Naive thymus-derived CD4-positive, alpha-beta T cell (primary cell): ENCODE measurements around the gene TSHZ2. TPM values are rescaled to one million over a fixed set of nuclear protein-coding genes. Genes with fewer than 3 reads are reported as not detected.
A peak's percentile ranks its signal among the peaks of the same experiment; 100 is the strongest.

Experiments used
- ATAC-seq: fragments of 150-1000 bp; cut with Tn5 transposase; 2 replicates; pipeline ENCODE4 v1.10.0; 2021; ENCODE audit warnings: mild to moderate bottlenecking, moderate library complexity
- CTCF ChIA-PET: fragments of 350-600 bp; sonication (Branson Sonifier 250); formaldehyde crosslinking; loops from one replicate; lab custom pipeline; 2021; ENCODE audit warnings: antibody characterized with exemption; lab: Charles Lee
- POLR2A ChIA-PET: fragments of 350-600 bp; sonication (Branson Sonifier 250); formaldehyde crosslinking; loops from one replicate; lab custom pipeline; 2021; ENCODE audit warnings: antibody characterized with exemption, inconsistent platforms; lab: Charles Lee
- DNase-seq, 9 donors: peaks; one replicate each; pipeline versions ENCODE4 v3.0.0 to v3.0.0-alpha.2; 2020 to 2022; ENCODE audit warnings: mixed read lengths in 1 of 9
- H3K27ac ChIP-seq: one replicate; pipeline ENCODE4 v1.7.0; 2013; ENCODE audit warnings: mild to moderate bottlenecking, low read depth, low read length, moderate library complexity
- H3K27me3 ChIP-seq, 2 donors: one replicate each; pipeline ENCODE4 v1.7.0; 2013; ENCODE audit warnings: low read length in 2 of 2, mild to moderate bottlenecking in 2 of 2, moderate library complexity in 2 of 2; ENCODE audit not compliant: control insufficient read depth in 2 of 2, insufficient read depth in 2 of 2
- H3K36me3 ChIP-seq, 3 experiments: 1 replicate in 2 of 3; 2 replicates in 1 of 3; pipeline ENCODE4 v1.7.0; 2013; ENCODE audit warnings: low read length in 3 of 3, mild to moderate bottlenecking in 3 of 3, moderate library complexity in 1 of 3; ENCODE audit not compliant: insufficient read depth in 3 of 3, control insufficient read depth in 2 of 3
- H3K4me1 ChIP-seq, 2 donors: one replicate each; pipeline ENCODE4 v1.7.0; 2013; ENCODE audit warnings: low read length in 2 of 2, mild to moderate bottlenecking in 2 of 2, moderate library complexity in 1 of 2; ENCODE audit not compliant: control insufficient read depth in 2 of 2, insufficient read depth in 2 of 2
- H3K4me3 ChIP-seq: 2 replicates; pipeline ENCODE4 v1.7.0; 2013; ENCODE audit warnings: mild to moderate bottlenecking, low read length
- H3K9me3 ChIP-seq, 3 experiments: 1 replicate in 2 of 3; 2 replicates in 1 of 3; pipeline ENCODE4 v1.7.0; 2013; ENCODE audit warnings: low read length in 3 of 3; ENCODE audit not compliant: control insufficient read depth in 2 of 3
- H3K27ac Mint-ChIP-seq, 9 donors: one replicate each; pipeline ENCODE4 v1.8.0; 2020 to 2022; ENCODE audit warnings: mixed read lengths in 9 of 9, mild to moderate bottlenecking in 8 of 9, moderate library complexity in 5 of 9, inconsistent platforms in 2 of 9
- H3K27me3 Mint-ChIP-seq, 5 donors: one replicate each; pipeline ENCODE4 v1.8.0; 2021 to 2022; ENCODE audit warnings: mixed read lengths in 5 of 5, mild to moderate bottlenecking in 1 of 5
- H3K36me3 Mint-ChIP-seq, 5 donors: one replicate each; pipeline ENCODE4 v1.8.0; 2020 to 2022; ENCODE audit warnings: mixed read lengths in 5 of 5, mild to moderate bottlenecking in 3 of 5, inconsistent platforms in 1 of 5
- H3K4me1 Mint-ChIP-seq, 7 donors: one replicate each; pipeline ENCODE4 v1.8.0; 2020 to 2022; ENCODE audit warnings: mixed read lengths in 7 of 7, mild to moderate bottlenecking in 3 of 7, inconsistent platforms in 1 of 7
- H3K4me3 Mint-ChIP-seq, 10 donors: one replicate each; pipeline ENCODE4 v1.8.0; 2020 to 2022; ENCODE audit warnings: mild to moderate bottlenecking in 10 of 10, mixed read lengths in 10 of 10, moderate library complexity in 6 of 10, inconsistent platforms in 2 of 10
- H3K9me3 Mint-ChIP-seq, 11 donors: one replicate each; pipeline ENCODE4 v1.8.0; 2020 to 2022; ENCODE audit warnings: mixed read lengths in 11 of 11, mild to moderate bottlenecking in 4 of 11, inconsistent platforms in 1 of 11, moderate library complexity in 1 of 11
- intact Hi-C, 2 donors: fragments of 100-400 bp; cut with micrococcal nuclease; formaldehyde crosslinking; loops; one replicate each; pipeline ENCODE4 v1.15.1; 2023
- polyA plus RNA-seq, 2 donors: library from polyadenylated mRNA; unstranded; fragments of 300-500 nt; fragmentation: Illumina TruSeq; gene quantifications; one replicate each; pipeline ENCODE4 v1.2.3, GENCODE V29; 2021
- total RNA-seq, 6 experiments: library from RNA in 5 of 6; stranded (reverse) in 5 of 6; gene quantifications; 1 replicate in 5 of 6; 2 replicates in 1 of 6; pipeline ENCODE4 v1.2.3 and lab custom pipeline; 2021 to 2026

The TSHZ2 gene
- total and polyA plus RNA-seq, 7 experiments from 2014 or later = 6.0 to 84.5 (median 42.5) TPM

DNA sequence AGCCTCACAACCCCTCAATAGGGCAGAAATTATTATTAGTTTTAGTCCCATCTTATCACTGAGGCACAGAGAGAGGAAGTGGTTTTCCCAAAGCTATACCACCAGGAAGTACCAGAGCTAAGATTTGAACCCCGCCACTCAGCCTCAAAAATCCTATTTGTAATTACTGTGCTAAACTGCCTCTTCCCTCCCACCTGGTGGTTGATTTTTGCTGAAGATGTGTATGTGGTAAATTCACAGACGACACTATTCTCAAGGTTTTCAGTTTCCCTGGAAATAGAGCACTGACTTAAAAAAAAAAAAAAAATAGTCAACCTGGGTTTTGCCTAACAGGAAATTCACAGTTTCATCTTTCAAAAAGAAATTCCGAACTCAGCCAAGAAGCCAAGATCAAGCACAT is 57.9 kb downstream of the TSHZ2 start:
- CTCF ChIA-PET = interaction anchor here (0.6 to 2.0 kb wide), 8 partner anchors 26 to 718 kb away, joined by 3 to 14 read pairs (median 4); no protein-coding TSS in a partner anchor
- H3K4me3 Mint-ChIP-seq = peak overlapping the region in 8 of 10 donors; percentile 3 to 56 (median 36)
- DNase-seq (peak in 6 of 9 donors; percentile 9 to 50 (median 34)), ATAC-seq (peak; percentile 27)
- peaks cover 0 to 3% (median 0%) of the 10 kb centered on the region in 11 donors for H3K9me3 Mint-ChIP-seq
- Histone ChIP-seq H3K27me3 (no peaks in the 10 kb centered on the region), H3K4me3 (no peak overlapping the region), H3K27ac (no peak overlapping the region), H3K9me3 (no peaks in the 10 kb centered on the region), H3K36me3 (no peaks in the 10 kb centered on the region), H3K4me1 (peaks cover 0 to 13% of the 10 kb centered on the region in 2 donors)
- peaks cover 27 to 76% (median 57%) of the 10 kb centered on the region in 7 donors for H3K4me1 Mint-ChIP-seq
- peaks cover 0 to 17% (median 8%) of the 10 kb centered on the region in 5 donors for H3K36me3 Mint-ChIP-seq
- intact Hi-C loops = loop anchor here in 1 of 2 donors (1.0 to 5.0 kb wide), 5 partner anchors 57 to 787 kb away; partner anchors contain the start of gene TSHZ2
- H3K27ac Mint-ChIP-seq = peak overlapping the region; percentile 14 to 93 (median 56)
- POLR2A ChIA-PET = interaction anchor here (0.6 to 1.5 kb wide), 5 partner anchors 26 to 658 kb away, joined by 3 to 5 read pairs (median 4); no protein-coding TSS in a partner anchor
- H3K27me3 Mint-ChIP-seq = peaks cover 0 to 7% (median 0%) of the 10 kb centered on the region in 5 donors

- Histone ChIP-seq H3K4me1 (peaks cover 0 to 19% of the 10 kb centered on the region in 2 donors), H3K36me3 (no peaks in the 10 kb centered on the region), H3K27me3 (no peaks in the 10 kb centered on the region), H3K4me3 (no peak overlapping the region), H3K27ac (no peak overlapping the region), H3K9me3 (no peaks in the 10 kb centered on the region)
- DNase-seq (no peak), ATAC-seq (no peak)
- Mint-ChIP-seq H3K4me3 (no peak overlapping the region), H3K4me1 (peaks cover 25 to 75% (median 55%) of the 10 kb centered on the region in 7 donors), H3K27me3 (peaks cover 0 to 7% (median 0%) of the 10 kb centered on the region in 5 donors), H3K9me3 (peaks cover 0 to 3% (median 0%) of the 10 kb centered on the region in 11 donors), H3K27ac (peak overlapping the region in 3 of 9 donors; percentile 11 to 86 (median 45)), H3K36me3 (peaks cover 0 to 17% (median 8%) of the 10 kb centered on the region in 5 donors)
- intact Hi-C loops = loop anchor here in 1 of 2 donors (5.0 kb wide), 1 partner anchor 515 kb away; no protein-coding TSS in a partner anchor
- ChIA-PET POLR2A (interaction anchor here (0.9 to 2.1 kb wide), 2 partner anchors 30 to 57 kb away, joined by 3 to 7 read pairs; no protein-coding TSS in a partner anchor), CTCF (interaction anchor here (1.1 kb wide), 1 partner anchor 689 kb away, joined by 3 read pairs; no protein-coding TSS in a partner anchor)
Observed at GRCh38 chr20:53032046-53032445, 59.9 kb downstream of the TSHZ2 start.

GRCh38 chr20:53032478-53032932 is 60.3 kb downstream of the TSHZ2 start:
- Mint-ChIP-seq H3K4me3 (no peak overlapping the region), H3K9me3 (peaks cover 0 to 2% (median 0%) of the 10 kb centered on the region in 11 donors), H3K27ac (peak overlapping the region in 3 of 9 donors; percentile 11 to 42 (median 31)), H3K27me3 (peaks cover 0 to 7% (median 0%) of the 10 kb centered on the region in 5 donors), H3K36me3 (peaks cover 0 to 13% (median 5%) of the 10 kb centered on the region in 5 donors), H3K4me1 (peaks cover 22 to 70% (median 51%) of the 10 kb centered on the region in 7 donors)
- Histone ChIP-seq H3K9me3 (no peaks in the 10 kb centered on the region), H3K4me3 (no peak overlapping the region), H3K27ac (no peak overlapping the region), H3K27me3 (no peaks in the 10 kb centered on the region), H3K4me1 (peaks cover 0 to 19% of the 10 kb centered on the region in 2 donors), H3K36me3 (no peaks in the 10 kb centered on the region)
- ATAC-seq (no peak), DNase-seq (no peak)
- intact Hi-C loops = loop anchor here in 1 of 2 donors (5.0 kb wide), 1 partner anchor 515 kb away; no protein-coding TSS in a partner anchor
- ChIA-PET CTCF (interaction anchor here (1.1 kb wide), 1 partner anchor 690 kb away, joined by 3 read pairs; no protein-coding TSS in a partner anchor), POLR2A (interaction anchor here (0.6 to 2.1 kb wide), 2 partner anchors 31 to 59 kb away, joined by 4 to 7 read pairs; no protein-coding TSS in a partner anchor)

DNA sequence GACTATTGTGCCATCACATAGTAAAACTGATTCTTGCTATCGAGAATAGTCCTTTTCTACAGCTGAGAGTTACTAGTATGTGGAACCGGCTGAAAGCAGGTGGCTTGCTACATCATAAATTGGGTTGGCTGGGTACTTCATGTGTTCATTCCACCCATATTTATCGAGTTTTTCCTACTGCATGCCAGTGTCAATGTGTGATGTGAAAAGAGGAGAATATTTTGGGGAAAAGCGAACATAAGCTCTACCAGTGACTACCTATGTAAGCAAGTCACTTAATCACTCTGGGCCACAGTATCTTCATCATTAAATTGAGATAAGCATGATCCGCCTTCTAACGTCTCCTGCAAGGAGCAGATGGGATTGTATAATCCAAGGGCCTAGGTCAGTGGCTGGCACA is 61.0 kb downstream of the TSHZ2 start:
- H3K36me3 Mint-ChIP-seq = peaks cover 0 to 14% (median 3%) of the 10 kb centered on the region in 5 donors
- no peak for DNase-seq
- H3K4me3 Mint-ChIP-seq = no peak overlapping the region
- Histone ChIP-seq H3K4me3 (no peak overlapping the region), H3K27me3 (no peaks in the 10 kb centered on the region), H3K9me3 (no peaks in the 10 kb centered on the region), H3K27ac (no peak overlapping the region), H3K4me1 (peaks cover 0 to 19% of the 10 kb centered on the region in 2 donors), H3K36me3 (no peaks in the 10 kb centered on the region)
- ChIA-PET POLR2A (interaction anchor here (0.6 to 2.1 kb wide), 3 partner anchors 31 to 909 kb away, joined by 3 to 7 read pairs (median 4); no protein-coding TSS in a partner anchor), CTCF (interaction anchor here (0.6 kb wide), 1 partner anchor 670 kb away, joined by 3 read pairs; no protein-coding TSS in a partner anchor)
- H3K4me1 Mint-ChIP-seq = peaks cover 22 to 63% (median 46%) of the 10 kb centered on the region in 7 donors
- ATAC-seq = no peak
- peaks cover 0 to 2% (median 0%) of the 10 kb centered on the region in 11 donors for H3K9me3 Mint-ChIP-seq
- intact Hi-C loops = loop anchor here in 1 of 2 donors (5.0 kb wide), 1 partner anchor 514 kb away; no protein-coding TSS in a partner anchor
- H3K27me3 Mint-ChIP-seq = peaks cover 0 to 7% (median 0%) of the 10 kb centered on the region in 5 donors
- peak overlapping the region in 1 of 9 donors; percentile 23 for H3K27ac Mint-ChIP-seq

- Mint-ChIP-seq H3K4me1 (peaks cover 20 to 57% (median 46%) of the 10 kb centered on the region in 7 donors), H3K27me3 (peaks cover 0 to 7% (median 0%) of the 10 kb centered on the region in 5 donors), H3K4me3 (peak overlapping the region in 7 of 10 donors; percentile 26 to 69 (median 39)), H3K36me3 (peaks cover 4 to 18% (median 7%) of the 10 kb centered on the region in 5 donors), H3K9me3 (no peaks in the 10 kb centered on the region), H3K27ac (peak overlapping the region; percentile 20 to 91 (median 58))
- Histone ChIP-seq H3K36me3 (no peaks in the 10 kb centered on the region), H3K9me3 (no peaks in the 10 kb centered on the region), H3K4me1 (peaks cover 0 to 14% of the 10 kb centered on the region in 2 donors), H3K4me3 (no peak overlapping the region), H3K27me3 (no peaks in the 10 kb centered on the region), H3K27ac (no peak overlapping the region)
- ChIA-PET CTCF (interaction anchor here (1.4 kb wide), 1 partner anchor 722 kb away, joined by 6 read pairs; no protein-coding TSS in a partner anchor), POLR2A (interaction anchor here (0.7 to 1.5 kb wide), 3 partner anchors 9 to 32 kb away, joined by 3 to 5 read pairs (median 4); no protein-coding TSS in a partner anchor)
- intact Hi-C loops = loop anchor here in 1 of 2 donors (2.0 to 5.0 kb wide), 4 partner anchors 33 to 512 kb away; no protein-coding TSS in a partner anchor
- ATAC-seq (peak; percentile 66), DNase-seq (peak in 5 of 9 donors; percentile 6 to 36 (median 9))
Observed at GRCh38 chr20:53034899-53035298, 62.7 kb downstream of the TSHZ2 start.

- H3K4me1 ChIP-seq = peaks cover 0 to 12% of the 10 kb centered on the region in 2 donors
- no peak overlapping the region for H3K4me3 Mint-ChIP-seq
- H3K27ac ChIP-seq = no peak overlapping the region
- H3K4me3 ChIP-seq = no peak overlapping the region
- peaks cover 4 to 21% (median 10%) of the 10 kb centered on the region in 5 donors for H3K36me3 Mint-ChIP-seq
- no peaks in the 10 kb centered on the region for H3K36me3 ChIP-seq
- peaks cover 20 to 55% (median 37%) of the 10 kb centered on the region in 7 donors for H3K4me1 Mint-ChIP-seq
- intact Hi-C loops = loop anchor here in 1 of 2 donors (5.0 kb wide), 2 partner anchors 35 to 40 kb away; no protein-coding TSS in a partner anchor
- POLR2A ChIA-PET = no interaction called here
- no peaks in the 10 kb centered on the region for H3K27me3 Mint-ChIP-seq
- CTCF ChIA-PET = no interaction called here
- H3K27ac Mint-ChIP-seq = no peak overlapping the region
- no peaks in the 10 kb centered on the region for H3K9me3 ChIP-seq
- H3K9me3 Mint-ChIP-seq = no peaks in the 10 kb centered on the region
- DNase-seq (no peak), ATAC-seq (no peak)
- no peaks in the 10 kb centered on the region for H3K27me3 ChIP-seq
Observed at GRCh38 chr20:53036992-53037391, 64.8 kb downstream of the TSHZ2 start.
